DND-41 (cell line): Measurements from ENCODE around the gene THY1.

Experiments
- CTCF ChIP-seq: IDR thresholded peaks from 2 replicates; pipeline ENCODE4 v1.5.1; 2012; ENCODE audit warnings: borderline replicate concordance, low read length, moderate library complexity, mild to moderate bottlenecking; ENCODE audit not compliant: poor library complexity, severe bottlenecking; ENCODE audit errors: extremely low read depth
- EZH2 ChIP-seq: IDR thresholded peaks from 3 replicates; pipeline ENCODE4 v1.6.1; 2012; ENCODE audit warnings: borderline replicate concordance, low read depth, mild to moderate bottlenecking, moderate library complexity, low read length, inconsistent platforms; ENCODE audit not compliant: severe bottlenecking

DNA sequence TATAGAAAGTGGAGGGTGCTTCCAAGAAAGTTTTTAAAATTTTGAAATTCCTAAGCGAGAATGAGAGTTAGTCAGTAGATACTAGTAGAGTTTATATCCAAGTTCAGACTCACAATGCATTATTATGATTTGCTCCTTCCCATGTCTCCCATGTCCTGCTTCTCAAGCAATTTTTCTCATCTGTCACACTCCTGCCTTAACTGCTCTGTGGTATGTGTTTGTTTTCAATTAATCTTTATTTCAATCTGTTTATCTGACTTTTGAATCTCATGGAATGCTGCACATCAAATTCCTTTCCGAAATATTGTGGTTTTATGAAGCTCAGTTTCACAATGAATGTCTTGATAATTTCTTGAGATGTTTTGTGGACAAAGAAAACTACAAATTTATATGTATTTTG, 18.1 kb downstream of the THY1 start:
- TF ChIP-seq CTCF (no peak), EZH2 (no peak)
